Measurements from ENCODE around the gene OTOGL.
"Not testable (repeated sequence)": the region's sequence is repeated elsewhere in the genome, so short reads cannot be mapped to it uniquely, and the experiment has no call there.

OTOGL gene

GRCh38 chr12:80189241-80189640 is 89.9 kb downstream of the OTOGL start:
- DNase-seq = no peak

- DNase-seq = no peak
These were observed 90.7 kb downstream of the OTOGL start for GRCh38 chr12:80190001-80190400.

GRCh38 chr12:80192087-80192486 is 92.8 kb downstream of the OTOGL start:
- DNase-seq = no peak

- DNase-seq = no peak
These were observed 94.5 kb downstream of the OTOGL start for GRCh38 chr12:80193865-80194264.

- DNase-seq = peak; percentile 57
These were observed 95.9 kb downstream of the OTOGL start for GRCh38 chr12:80195074-80195726.

- no peak for DNase-seq
These were observed 96.4 kb downstream of the OTOGL start for GRCh38 chr12:80195737-80196136.

- no peak for DNase-seq
These were observed 97.1 kb downstream of the OTOGL start for GRCh38 chr12:80196419-80196818.

- no peak for DNase-seq
These were observed 99.5 kb downstream of the OTOGL start for GRCh38 chr12:80198782-80199337.

- DNase-seq = no peak
These were observed 100.6 kb downstream of the OTOGL start for GRCh38 chr12:80199931-80200330.

GRCh38 chr12:80200414-80200813 is 101.1 kb downstream of the OTOGL start:
- DNase-seq = no peak

- no peak for DNase-seq
These were observed 102.6 kb downstream of the OTOGL start for GRCh38 chr12:80201908-80202307.

GRCh38 chr12:80205960-80206359 is 106.6 kb downstream of the OTOGL start:
- DNase-seq = no peak

- no peak for DNase-seq
These were observed 108.7 kb downstream of the OTOGL start for GRCh38 chr12:80208071-80208470.

GRCh38 chr12:80211671-80212070 is 112.3 kb downstream of the OTOGL start:
- DNase-seq = no peak

GRCh38 chr12:80212938-80213645 is 113.8 kb downstream of the OTOGL start:
- DNase-seq = no peak

- no peak for DNase-seq
These were observed 114.5 kb downstream of the OTOGL start for GRCh38 chr12:80213871-80214270.

- DNase-seq = peak; percentile 91
These were observed 117.7 kb downstream of the OTOGL start for GRCh38 chr12:80217011-80217535.

GRCh38 chr12:80218925-80219324 is 119.6 kb downstream of the OTOGL start:
- DNase-seq = not testable (repeated sequence)

- DNase-seq = no peak
These were observed 120.0 kb downstream of the OTOGL start for GRCh38 chr12:80219345-80219744.

- no peak for DNase-seq
These were observed 122.9 kb downstream of the OTOGL start for GRCh38 chr12:80222261-80222660.

GRCh38 chr12:80226576-80226975 is 127.2 kb downstream of the OTOGL start:
- DNase-seq = no peak

GRCh38 chr12:80227904-80228303 is 128.6 kb downstream of the OTOGL start:
- DNase-seq = not testable (repeated sequence)

- no peak for DNase-seq
These were observed 130.7 kb downstream of the OTOGL start for GRCh38 chr12:80230068-80230467.

GRCh38 chr12:80232837-80233236 is 133.5 kb downstream of the OTOGL start:
- DNase-seq = no peak

Measured in NCI-H1694 (cell line).